HepG2 (cell line): ENCODE results near the gene GPR17.

Source experiments
- HDAC2 ChIP-seq: sonication (generic); formaldehyde crosslinking; IDR thresholded peaks from 2 replicates; pipeline ENCODE4 v1.4.0; 2020; ENCODE audit warnings: missing genetic modification reagents
- HNF4A ChIP-seq: sonication (generic); formaldehyde crosslinking; IDR thresholded peaks from 2 replicates; pipeline ENCODE4 v1.4.0; 2020; ENCODE audit warnings: missing genetic modification reagents
- KDM5A ChIP-seq: fragments of 200-600 bp; sonication (generic); IDR thresholded peaks from 2 replicates; pipeline ENCODE4 v1.7.0; 2018; ENCODE audit warnings: antibody characterized with exemption, mild to moderate bottlenecking, low read length, borderline replicate concordance
- SUZ12 ChIP-seq: fragments of 150-350 bp; IDR thresholded peaks from 2 replicates; pipeline ENCODE4 v1.6.1; 2014; ENCODE audit warnings: low read depth, low read length
- TAF1 ChIP-seq: sonication (generic); formaldehyde crosslinking; IDR thresholded peaks from 2 replicates; pipeline ENCODE4 v1.4.0; 2020; ENCODE audit warnings: missing genetic modification reagents
- TAF15 ChIP-seq: fragments of 200-400 bp; formaldehyde crosslinking; IDR thresholded peaks from one replicate; pipeline ENCODE4 v1.6.1; 2018; ENCODE audit warnings: mild to moderate bottlenecking, low read depth, low read length; ENCODE audit not compliant: poor library complexity, severe bottlenecking
- TF ChIP-seq, protein P1 (sequence below), 2 experiments: IDR thresholded peaks; 2 replicates each; pipeline ENCODE4 v1.6.1; 2011 to 2012; ENCODE audit warnings: low read length in 2 of 2, borderline replicate concordance in 1 of 2, low read depth in 1 of 2, mild to moderate bottlenecking in 1 of 2, moderate library complexity in 1 of 2

DNA sequence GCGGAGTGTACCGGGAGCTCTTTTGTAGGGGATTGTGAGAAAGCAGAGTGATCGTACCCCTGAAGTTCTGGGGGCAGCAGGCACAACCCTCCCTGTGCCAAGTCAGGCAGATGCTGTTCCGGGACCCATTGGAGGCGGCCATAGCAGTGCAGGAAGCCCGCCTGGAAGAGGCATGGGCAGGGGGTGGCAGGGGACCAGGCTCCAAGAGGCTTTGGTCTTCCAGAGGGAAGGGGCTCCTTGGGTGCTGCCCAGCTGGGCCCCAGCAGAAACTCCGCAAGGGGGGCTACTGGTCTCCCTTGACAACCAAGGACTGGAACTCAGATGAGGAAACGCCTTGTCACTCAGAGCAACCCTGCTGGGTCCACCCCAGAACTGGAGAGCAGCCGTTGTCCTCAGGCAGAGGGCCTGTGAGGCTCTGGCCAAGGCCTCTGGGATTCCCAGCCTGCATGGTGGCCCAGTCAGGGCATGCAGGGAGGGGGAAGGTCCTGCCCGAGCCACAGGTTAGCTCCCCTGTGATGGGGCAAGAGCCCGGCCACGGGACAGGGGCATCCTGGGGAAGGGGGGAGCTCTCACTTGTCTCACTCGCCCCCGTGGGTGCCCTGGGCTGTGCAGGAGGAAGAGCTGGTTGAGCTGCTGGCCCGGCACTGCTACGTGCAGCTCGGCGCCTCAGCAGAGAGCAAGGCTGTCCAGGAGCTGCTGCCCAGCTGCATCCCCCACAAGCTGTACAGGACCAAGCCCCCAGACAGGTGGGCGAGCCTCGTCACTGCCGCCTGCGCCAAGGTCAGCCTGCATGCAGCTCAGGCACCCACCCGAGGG, 21.0 kb upstream of the GPR17 start:
- TF ChIP-seq HDAC2 (no peak), HNF4A (CRISPR knock-in tag) (no peak), TAF1 (CRISPR knock-in tag) (no peak), TAF15 (no peak), SUZ12 (no peak), KDM5A (no peak)
- TF ChIP-seq, protein P1, sequence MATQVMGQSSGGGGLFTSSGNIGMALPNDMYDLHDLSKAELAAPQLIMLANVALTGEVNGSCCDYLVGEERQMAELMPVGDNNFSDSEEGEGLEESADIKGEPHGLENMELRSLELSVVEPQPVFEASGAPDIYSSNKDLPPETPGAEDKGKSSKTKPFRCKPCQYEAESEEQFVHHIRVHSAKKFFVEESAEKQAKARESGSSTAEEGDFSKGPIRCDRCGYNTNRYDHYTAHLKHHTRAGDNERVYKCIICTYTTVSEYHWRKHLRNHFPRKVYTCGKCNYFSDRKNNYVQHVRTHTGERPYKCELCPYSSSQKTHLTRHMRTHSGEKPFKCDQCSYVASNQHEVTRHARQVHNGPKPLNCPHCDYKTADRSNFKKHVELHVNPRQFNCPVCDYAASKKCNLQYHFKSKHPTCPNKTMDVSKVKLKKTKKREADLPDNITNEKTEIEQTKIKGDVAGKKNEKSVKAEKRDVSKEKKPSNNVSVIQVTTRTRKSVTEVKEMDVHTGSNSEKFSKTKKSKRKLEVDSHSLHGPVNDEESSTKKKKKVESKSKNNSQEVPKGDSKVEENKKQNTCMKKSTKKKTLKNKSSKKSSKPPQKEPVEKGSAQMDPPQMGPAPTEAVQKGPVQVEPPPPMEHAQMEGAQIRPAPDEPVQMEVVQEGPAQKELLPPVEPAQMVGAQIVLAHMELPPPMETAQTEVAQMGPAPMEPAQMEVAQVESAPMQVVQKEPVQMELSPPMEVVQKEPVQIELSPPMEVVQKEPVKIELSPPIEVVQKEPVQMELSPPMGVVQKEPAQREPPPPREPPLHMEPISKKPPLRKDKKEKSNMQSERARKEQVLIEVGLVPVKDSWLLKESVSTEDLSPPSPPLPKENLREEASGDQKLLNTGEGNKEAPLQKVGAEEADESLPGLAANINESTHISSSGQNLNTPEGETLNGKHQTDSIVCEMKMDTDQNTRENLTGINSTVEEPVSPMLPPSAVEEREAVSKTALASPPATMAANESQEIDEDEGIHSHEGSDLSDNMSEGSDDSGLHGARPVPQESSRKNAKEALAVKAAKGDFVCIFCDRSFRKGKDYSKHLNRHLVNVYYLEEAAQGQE (IDR thresholded peaks at IDR 0.05; ENCODE audit: borderline replicate concordance in 1 of 2, low read depth in 1 of 2, low read length in 2 of 2), result no peak
